Measurements from ENCODE around the gene DNAJC1. TPM values are rescaled to one million over a fixed set of nuclear protein-coding genes. Genes with fewer than 3 reads are reported as not detected.
"Not testable (repeated sequence)": the region's sequence is repeated elsewhere in the genome, so short reads cannot be mapped to it uniquely, and the experiment has no call there.

The DNAJC1 gene
- total RNA-seq, 2 donors from 2014 or later, result 16.1 to 20.8 TPM

DNA sequence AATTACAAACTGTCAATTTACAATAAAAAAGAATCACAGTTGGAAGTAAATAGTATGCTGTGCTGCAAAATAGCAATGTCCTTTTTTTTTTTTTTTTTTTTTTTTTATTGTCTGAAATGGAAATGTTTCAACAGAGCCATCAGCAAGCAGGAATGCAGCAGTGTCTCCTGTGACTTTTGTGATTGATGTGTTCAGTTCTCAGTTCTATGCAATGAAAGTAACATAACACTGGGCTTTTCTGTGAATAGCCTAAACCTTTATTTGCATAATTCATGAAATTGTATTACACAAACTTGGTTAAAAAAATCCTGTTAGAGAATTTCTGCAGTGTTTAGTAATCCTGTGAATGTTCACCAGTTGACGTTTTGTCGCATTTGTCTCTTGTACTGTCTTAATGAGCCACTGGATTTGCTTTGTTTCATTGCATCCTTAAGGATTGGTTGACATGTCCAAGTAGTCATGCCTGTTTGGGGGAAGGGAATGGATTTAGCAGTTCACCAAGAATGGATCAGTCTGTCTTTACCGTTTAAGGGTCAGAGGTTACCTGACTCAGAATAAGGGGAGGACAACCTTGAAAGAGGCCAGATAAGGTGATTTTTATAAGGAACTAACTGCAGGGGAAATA is 276.8 kb downstream of the DNAJC1 start:
- intact Hi-C loops (cut with DNase I), result no loop called here
- ATAC-seq (no peak), DNase-seq (no peak)

DNA sequence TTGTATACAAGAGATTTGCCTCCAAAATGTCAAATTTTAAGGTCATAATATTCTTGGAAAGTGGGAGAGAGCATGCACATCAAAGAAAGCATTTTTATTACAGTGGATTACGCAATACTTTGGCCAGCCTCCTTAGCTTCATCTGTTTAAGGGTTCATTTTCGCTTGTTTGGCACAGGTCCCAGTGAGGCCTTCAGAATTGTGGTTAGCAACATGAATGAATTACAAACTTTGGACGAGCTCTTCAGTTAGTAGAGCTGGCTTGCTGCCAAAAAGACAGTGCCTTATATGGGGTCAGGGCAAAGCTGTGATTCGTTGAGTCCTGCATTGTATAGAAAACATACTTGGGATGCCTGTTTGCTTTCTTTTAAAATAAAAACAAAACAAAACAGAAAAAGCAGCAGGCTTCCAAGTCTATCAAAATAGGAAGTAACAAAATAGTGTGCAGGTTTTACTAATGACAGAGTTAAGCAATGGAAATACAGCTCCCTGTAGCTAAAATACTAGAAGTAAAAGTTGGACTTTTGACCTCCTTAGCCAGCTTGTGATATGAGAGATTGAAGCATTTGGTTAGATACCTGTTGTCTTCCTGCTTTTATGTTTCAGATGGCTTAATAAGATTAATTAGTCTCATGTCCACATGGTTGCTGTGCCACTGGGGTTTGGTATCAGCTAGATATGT is 278.7 kb downstream of the DNAJC1 start:
- peak; percentile 91 for DNase-seq
- intact Hi-C loops (cut with DNase I), result no loop called here
- ATAC-seq, result peak; percentile 96

DNA sequence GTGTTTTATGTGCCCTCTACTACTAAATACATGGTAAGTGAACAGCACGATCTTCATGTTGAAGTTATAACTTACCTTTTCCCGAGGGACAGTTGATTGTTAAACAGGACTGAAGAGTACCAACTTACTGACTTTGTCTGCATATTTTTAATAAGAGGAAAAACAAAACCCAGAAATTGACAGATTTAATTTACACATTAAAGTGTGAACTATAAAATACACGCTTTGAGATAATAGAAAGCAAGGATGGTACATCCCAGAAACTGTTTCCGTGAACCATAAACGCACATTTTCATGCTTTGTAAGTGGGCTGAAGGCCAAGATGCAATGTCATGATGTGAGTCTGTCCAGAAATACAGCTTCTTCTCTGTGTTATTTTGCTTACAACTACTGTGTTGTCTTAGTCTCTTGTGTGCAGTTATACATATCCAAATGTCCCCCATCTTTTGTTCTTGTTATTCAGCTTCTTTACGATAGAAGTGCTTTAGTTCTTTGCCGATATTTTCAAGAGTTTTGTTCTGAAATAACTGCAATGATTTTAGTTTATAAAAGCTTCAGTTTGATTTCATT is 279.4 kb downstream of the DNAJC1 start:
- DNase-seq, result no peak
- ATAC-seq, result no peak
- intact Hi-C loops (cut with DNase I), result no loop called here

DNA sequence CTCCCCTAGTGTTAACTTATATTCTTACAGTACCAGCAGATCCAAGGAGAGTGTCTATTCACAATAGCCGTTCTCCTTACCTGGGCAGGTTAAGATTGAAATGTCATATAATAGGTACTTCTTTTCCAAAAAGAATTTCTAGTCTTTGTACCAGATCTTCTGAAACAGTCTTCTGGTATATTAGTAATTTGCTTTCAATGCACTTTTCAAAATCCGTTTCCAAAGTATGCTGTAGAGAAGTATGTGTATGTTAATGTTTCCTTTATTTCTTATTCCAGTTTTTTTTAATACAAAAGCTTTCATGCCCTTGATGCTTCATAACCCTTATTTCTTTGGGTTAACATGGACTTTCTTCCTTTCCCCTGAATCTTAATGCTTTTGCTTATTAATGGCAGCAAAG is 281.3 kb downstream of the DNAJC1 start:
- ATAC-seq (no peak), DNase-seq (no peak)
- intact Hi-C loops (cut with DNase I), result no loop called here

DNA sequence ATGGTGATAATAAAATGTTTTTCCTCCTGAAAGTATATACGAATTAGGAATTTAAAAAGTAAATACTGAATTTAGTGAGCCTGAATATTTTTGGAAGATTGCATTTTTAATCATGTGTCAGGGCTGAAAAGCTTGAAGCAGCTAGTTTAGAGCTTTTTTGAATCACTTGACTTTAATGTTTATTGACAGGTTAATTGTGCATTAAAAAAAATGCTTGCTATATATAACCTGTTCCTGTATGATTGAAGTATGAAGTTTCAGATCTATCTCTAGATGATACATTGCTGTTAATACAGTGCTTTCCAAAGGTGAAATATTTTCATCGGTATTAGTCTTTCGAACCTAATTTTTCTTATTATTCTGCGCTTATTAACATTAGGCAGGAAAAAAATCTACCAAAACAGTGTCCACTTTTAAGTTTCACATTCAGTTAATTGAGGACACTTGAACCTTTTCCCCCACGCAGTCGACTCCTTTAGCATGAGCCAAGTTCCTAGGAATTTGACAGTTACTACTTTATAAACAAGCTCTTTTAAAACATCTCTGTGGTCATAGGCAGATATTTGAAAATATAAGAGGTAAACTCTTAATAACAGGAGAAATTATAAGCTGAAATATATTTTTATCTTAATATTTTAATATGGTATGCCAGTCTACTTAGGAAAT is 282.4 kb downstream of the DNAJC1 start:
- intact Hi-C loops (cut with DNase I), result no loop called here
- ATAC-seq (no peak), DNase-seq (no peak)

DNA sequence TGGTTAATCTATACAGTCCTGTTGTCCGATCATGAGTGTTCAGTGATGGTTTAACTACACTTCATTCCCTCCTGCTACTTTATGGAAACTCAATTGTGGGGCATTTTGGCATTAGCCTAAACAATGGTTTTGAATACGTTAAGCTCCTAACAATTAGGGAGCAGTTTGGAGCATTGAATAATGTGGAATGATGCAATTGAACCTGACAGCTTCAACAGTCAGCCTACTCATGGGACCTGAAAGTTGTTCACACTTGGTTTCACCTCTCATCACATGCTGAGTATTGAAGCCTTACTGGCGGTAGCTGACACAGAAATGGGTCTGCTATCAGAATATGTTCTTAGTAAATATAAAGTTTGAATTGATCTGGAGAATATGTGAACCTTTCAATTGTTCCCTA is 283.4 kb downstream of the DNAJC1 start:
- intact Hi-C loops (cut with DNase I), result no loop called here
- DNase-seq, result no peak
- ATAC-seq, result no peak

DNA sequence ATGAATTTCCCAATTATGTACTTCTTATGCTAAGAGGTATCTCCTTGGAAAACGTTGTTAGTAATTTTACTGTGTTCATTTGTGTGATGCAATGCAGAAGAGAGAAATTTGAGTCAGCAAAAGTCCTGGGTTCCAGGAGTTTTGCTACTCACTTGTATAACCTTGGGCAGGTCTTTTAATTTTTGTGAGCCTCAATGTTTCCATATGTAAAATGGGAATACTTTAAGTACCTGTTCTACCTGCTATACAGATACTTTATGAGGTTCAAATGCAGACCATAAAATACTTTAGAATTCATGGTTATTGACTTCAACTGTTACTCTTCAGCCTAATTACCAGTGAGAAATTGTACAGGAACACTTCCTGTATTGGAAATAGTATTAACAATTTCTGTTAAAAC is 284.0 kb downstream of the DNAJC1 start:
- ATAC-seq, result no peak

DNA sequence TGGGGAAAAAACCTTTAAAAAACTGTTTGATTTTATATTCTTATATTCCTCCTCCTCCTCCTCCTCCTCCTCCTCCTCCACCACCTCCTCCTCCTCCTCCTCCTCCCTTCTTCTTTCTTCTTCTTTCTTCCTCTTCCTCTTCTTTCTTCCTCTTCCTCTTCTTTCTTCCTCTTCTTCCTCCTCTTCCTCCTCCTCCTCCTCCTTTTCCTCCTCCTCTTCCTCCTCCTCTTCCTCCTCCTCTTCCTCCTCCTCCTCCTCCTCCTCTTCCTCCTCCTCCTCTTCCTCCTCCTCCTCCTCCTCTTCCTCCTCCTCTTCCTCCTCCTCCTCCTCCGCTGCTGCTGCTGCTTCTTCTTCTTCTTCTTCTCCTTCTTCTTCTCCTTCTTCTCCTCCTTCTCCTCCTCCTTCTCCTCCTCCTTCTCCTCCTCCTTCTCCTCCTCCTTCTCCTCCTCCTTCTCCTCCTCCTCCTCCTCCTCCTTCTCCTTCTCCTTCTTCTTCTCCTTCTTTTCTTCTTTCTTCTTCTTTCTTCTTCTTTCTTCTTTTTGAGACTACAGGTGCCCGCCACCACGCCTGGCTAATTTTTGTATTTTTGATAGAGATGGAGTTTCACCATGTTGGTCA is 286.0 kb downstream of the DNAJC1 start:
- DNase-seq; ATAC-seq; intact Hi-C loops (cut with DNase I): not testable (repeated sequence)

More for the DNA sequence above, 284.0 kb downstream of the DNAJC1 start:
- DNase-seq, result no peak
- intact Hi-C loops (cut with DNase I), result no loop called here

DNA sequence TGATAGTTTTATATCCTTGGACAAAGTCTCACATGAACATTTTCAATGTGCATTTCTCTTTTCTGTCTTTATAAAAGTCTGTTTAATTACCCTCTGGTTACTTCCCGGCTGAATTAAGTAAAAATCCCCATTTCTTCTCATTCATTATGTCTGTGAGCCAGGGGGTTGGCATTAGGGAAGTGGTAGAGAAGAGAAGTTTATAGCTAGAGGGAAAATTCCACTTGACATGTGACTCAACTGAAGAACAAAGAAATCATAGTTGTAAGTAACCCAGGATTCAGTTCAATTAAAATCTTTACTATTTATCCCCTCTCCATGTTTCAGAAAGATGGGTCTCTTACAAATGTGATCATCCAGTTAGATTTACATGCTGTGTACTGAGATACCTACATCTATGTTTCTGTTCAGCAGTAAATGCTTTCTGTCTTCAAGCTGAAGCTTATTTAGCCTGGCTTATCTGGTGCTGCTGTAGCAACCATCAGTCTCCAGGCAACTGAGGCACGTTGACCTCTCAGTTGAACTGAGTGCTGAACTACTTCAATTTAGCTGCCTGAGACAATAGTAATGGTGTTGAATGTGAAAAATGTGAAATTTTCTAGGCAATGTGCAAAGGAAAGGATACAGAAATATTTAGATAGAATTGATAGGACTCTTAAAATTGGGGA is 287.9 kb downstream of the DNAJC1 start:
- DNase-seq, result no peak
- intact Hi-C loops (cut with DNase I), result no loop called here
- ATAC-seq, result no peak

DNA sequence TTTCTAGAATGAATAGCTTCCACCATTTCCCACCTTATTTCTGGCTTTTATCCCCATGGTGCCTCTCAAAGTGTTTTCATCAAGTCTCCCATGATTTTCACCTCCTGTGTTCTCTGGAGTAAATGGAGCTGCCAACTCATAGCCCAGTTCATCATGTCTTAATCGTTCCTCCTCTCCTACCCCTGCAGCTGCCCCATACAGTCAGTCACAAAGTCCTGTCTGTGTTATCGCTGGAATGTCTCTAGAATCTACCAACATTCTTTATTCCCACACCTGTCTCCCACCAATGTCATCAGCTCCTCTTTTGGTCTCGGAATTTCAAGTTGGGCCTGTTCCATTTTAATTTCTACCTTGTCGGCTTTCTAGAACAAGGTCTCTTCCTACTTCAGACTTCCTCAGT is 290.6 kb downstream of the DNAJC1 start:
- DNase-seq (no peak), ATAC-seq (no peak)
- intact Hi-C loops (cut with DNase I), result no loop called here

DNA sequence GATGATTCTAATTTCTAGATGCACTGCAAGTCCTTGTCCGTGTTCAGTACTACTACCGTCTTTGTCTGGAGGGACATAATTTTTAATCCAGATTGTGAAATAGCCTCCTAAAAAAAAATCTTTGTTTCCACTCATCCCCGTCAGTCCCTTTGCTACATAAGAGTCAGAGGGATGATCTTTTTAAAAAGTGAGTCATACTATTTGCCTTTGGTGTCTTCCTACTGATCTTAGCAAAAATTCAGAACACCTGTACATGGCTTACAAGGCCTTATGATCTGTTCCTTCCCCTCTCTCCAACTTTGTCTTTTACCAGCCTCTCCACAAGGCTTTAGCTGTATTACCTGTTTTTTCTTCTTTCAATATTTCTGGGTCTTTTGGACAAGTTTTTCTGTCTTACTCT is 296.0 kb downstream of the DNAJC1 start:
- ATAC-seq (no peak), DNase-seq (no peak)
- intact Hi-C loops (cut with DNase I), result no loop called here

Other genes with a start within 250 kb of the DNAJC1 start
- not detected for gene EBLN1, start 214.3 kb upstream of the DNAJC1 start, total RNA-seq